ENCODE measurements around the gene COL15A1.

Gene COL15A1

DNA sequence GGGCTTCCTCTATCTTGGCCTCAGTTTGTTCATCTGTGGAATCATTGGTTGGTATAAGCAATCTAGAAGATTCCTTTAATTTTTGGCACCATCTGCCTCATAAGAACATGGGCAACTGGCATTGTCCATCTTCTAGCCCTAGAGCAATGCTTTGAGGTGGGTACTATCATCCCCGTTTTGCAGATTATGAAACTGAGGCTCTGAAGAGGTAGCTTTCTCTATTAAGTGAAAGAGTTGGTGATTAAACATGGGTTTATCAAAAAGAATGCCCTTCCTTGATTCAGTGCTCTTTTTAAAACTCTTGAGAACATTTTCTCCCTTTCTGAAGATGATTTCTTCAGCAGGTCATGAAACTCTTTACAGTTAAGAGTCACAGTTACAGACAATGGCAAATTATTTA lies 118.8 kb downstream of the COL15A1 start:
- Histone ChIP-seq H3K4me1 (ENCODE audit: low read length) (peaks cover 32% of the 10 kb centered on the region), H3K27me3 (ENCODE audit: low read depth, low read length) (no peaks in the 10 kb centered on the region), H3K4me2 (ENCODE audit: low read length) (no peak overlapping the region), H4K20me1 (ENCODE audit: insufficient read depth, low read length) (no peaks in the 10 kb centered on the region), H3K9ac (ENCODE audit: low read length) (no peak overlapping the region), H3K4me3 (ENCODE audit: low read length) (no peak overlapping the region), H3K36me3 (replicated peaks; ENCODE audit: low read depth, low read length) (no peaks in the 10 kb centered on the region), H3K9me3 (ENCODE audit: insufficient read depth, low read length) (no peaks in the 10 kb centered on the region), H3K27ac (ENCODE audit: low read length) (no peak overlapping the region), H2AFZ (ENCODE audit: low read depth, low read length) (no peak overlapping the region), H3K79me2 (ENCODE audit: low read length) (no peaks in the 10 kb centered on the region)
- no peak for TF ChIP-seq EZH2phosphoT487 (IDR thresholded peaks at IDR 0.05; ENCODE audit: low read depth)
- TF ChIP-seq, protein P1, sequence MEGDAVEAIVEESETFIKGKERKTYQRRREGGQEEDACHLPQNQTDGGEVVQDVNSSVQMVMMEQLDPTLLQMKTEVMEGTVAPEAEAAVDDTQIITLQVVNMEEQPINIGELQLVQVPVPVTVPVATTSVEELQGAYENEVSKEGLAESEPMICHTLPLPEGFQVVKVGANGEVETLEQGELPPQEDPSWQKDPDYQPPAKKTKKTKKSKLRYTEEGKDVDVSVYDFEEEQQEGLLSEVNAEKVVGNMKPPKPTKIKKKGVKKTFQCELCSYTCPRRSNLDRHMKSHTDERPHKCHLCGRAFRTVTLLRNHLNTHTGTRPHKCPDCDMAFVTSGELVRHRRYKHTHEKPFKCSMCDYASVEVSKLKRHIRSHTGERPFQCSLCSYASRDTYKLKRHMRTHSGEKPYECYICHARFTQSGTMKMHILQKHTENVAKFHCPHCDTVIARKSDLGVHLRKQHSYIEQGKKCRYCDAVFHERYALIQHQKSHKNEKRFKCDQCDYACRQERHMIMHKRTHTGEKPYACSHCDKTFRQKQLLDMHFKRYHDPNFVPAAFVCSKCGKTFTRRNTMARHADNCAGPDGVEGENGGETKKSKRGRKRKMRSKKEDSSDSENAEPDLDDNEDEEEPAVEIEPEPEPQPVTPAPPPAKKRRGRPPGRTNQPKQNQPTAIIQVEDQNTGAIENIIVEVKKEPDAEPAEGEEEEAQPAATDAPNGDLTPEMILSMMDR (IDR thresholded peaks at IDR 0.05; ENCODE audit: low read depth, low read length): no peak

DNA sequence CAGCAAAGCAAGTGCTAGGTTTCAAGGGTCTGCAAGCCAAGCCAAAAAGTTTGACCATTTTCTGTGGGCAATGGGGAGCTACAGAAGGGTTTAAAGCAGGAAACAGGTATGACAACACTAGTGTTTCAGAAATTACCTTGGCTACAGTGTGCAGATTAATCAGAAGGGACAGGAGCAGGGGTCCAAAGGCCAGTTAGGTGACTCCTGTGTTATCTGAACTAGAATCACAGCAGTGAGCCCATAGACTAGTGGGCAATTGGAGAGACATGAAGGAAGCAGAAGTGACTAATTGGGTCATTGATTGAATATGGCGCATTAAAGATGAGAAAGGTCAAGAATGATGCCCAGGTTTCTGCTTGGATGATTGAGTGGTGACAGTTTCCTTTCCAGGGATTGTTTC lies 119.8 kb downstream of the COL15A1 start:
- no peak for TF ChIP-seq EZH2phosphoT487 (IDR thresholded peaks at IDR 0.05; ENCODE audit: low read depth)
- TF ChIP-seq, protein P1 (IDR thresholded peaks at IDR 0.05; ENCODE audit: low read depth, low read length): no peak
- no peak overlapping the region for H2AFZ ChIP-seq (ENCODE audit: low read depth, low read length)
- H3K27me3 ChIP-seq (ENCODE audit: low read depth, low read length): no peaks in the 10 kb centered on the region
- no peaks in the 10 kb centered on the region for H4K20me1 ChIP-seq (ENCODE audit: insufficient read depth, low read length)
- H3K9ac ChIP-seq (ENCODE audit: low read length): no peak overlapping the region
- H3K4me1 ChIP-seq (ENCODE audit: low read length): peaks cover 22% of the 10 kb centered on the region
- H3K36me3 ChIP-seq (replicated peaks; ENCODE audit: low read depth, low read length): no peaks in the 10 kb centered on the region
- no peaks in the 10 kb centered on the region for H3K9me3 ChIP-seq (ENCODE audit: insufficient read depth, low read length)
- H3K4me2 ChIP-seq (ENCODE audit: low read length): no peak overlapping the region
- H3K4me3 ChIP-seq (ENCODE audit: low read length): no peak overlapping the region
- no peak overlapping the region for H3K27ac ChIP-seq (ENCODE audit: low read length)
- H3K79me2 ChIP-seq (ENCODE audit: low read length): no peaks in the 10 kb centered on the region

DNA sequence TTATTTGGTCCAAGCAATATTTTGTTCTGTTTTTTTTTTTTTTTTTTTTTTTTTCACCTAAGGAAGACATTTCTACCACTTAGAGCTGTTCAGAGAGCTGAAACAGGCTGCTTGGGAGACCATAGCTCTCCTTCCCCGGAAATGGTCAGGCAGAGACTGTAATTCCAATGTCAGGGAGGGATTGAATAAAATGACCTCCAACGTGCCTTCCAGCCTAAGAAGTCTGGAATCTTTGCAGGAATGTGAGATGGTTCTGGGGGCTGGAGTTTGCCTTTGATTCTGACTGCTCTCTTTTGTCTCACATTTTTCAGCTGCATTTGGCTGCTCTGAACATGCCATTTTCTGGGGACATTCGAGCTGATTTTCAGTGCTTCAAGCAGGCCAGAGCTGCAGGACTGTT lies 122.9 kb downstream of the COL15A1 start:
- Histone ChIP-seq H3K4me1 (ENCODE audit: low read length) (peaks cover 7% of the 10 kb centered on the region; the same call in 1 of the 2 replicates), H3K4me3 (ENCODE audit: low read length) (no peak overlapping the region), H3K27me3 (ENCODE audit: low read depth, low read length) (no peaks in the 10 kb centered on the region), H3K9ac (ENCODE audit: low read length) (no peak overlapping the region), H3K4me2 (ENCODE audit: low read length) (no peak overlapping the region), H4K20me1 (ENCODE audit: insufficient read depth, low read length) (no peaks in the 10 kb centered on the region), H3K79me2 (ENCODE audit: low read length) (no peaks in the 10 kb centered on the region), H2AFZ (ENCODE audit: low read depth, low read length) (no peak overlapping the region), H3K36me3 (replicated peaks; ENCODE audit: low read depth, low read length) (no peaks in the 10 kb centered on the region), H3K9me3 (ENCODE audit: insufficient read depth, low read length) (no peaks in the 10 kb centered on the region), H3K27ac (ENCODE audit: low read length) (no peak overlapping the region)
- TF ChIP-seq, protein P1 (IDR thresholded peaks at IDR 0.05; ENCODE audit: low read depth, low read length): no peak
- no peak for TF ChIP-seq EZH2phosphoT487 (IDR thresholded peaks at IDR 0.05; ENCODE audit: low read depth)

DNA sequence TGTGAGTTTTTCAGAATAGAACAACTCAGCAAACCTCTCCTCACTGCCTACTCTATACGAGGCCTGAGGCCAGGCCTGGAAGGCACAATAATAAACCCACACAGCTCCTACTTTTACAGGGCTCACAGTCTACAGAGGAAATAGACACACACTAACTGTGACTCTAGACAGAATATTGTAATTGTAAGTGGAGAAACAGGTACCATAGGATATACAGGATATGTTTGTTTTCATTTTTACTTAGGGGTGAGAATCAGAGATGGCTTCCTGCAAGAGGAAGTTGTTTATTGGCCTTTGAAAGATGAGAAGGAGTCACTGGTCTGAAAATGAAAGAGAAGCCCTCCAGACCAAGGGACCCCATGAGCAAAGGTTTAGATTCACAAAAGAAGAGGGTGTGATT lies 125.4 kb downstream of the COL15A1 start:
- H2AFZ ChIP-seq (ENCODE audit: low read depth, low read length): no peak overlapping the region
- no peaks in the 10 kb centered on the region for H3K9me3 ChIP-seq (ENCODE audit: insufficient read depth, low read length)
- H3K27me3 ChIP-seq (ENCODE audit: low read depth, low read length): no peaks in the 10 kb centered on the region
- no peak overlapping the region for H3K4me3 ChIP-seq (ENCODE audit: low read length)
- no peak overlapping the region for H3K27ac ChIP-seq (ENCODE audit: low read length)
- H3K36me3 ChIP-seq (replicated peaks; ENCODE audit: low read depth, low read length): no peaks in the 10 kb centered on the region
- TF ChIP-seq EZH2phosphoT487 (IDR thresholded peaks at IDR 0.05; ENCODE audit: low read depth): no peak
- TF ChIP-seq, protein P1 (IDR thresholded peaks at IDR 0.05; ENCODE audit: low read depth, low read length): no peak
- H4K20me1 ChIP-seq (ENCODE audit: insufficient read depth, low read length): no peaks in the 10 kb centered on the region
- H3K79me2 ChIP-seq (ENCODE audit: low read length): no peaks in the 10 kb centered on the region
- H3K4me1 ChIP-seq (ENCODE audit: low read length): peaks cover 7% of the 10 kb centered on the region; the same call in 1 of the 2 replicates
- H3K4me2 ChIP-seq (ENCODE audit: low read length): no peak overlapping the region
- no peak overlapping the region for H3K9ac ChIP-seq (ENCODE audit: low read length)
